ENCODE results near the gene HOXD9.

- TF ChIP-seq, protein P1, sequence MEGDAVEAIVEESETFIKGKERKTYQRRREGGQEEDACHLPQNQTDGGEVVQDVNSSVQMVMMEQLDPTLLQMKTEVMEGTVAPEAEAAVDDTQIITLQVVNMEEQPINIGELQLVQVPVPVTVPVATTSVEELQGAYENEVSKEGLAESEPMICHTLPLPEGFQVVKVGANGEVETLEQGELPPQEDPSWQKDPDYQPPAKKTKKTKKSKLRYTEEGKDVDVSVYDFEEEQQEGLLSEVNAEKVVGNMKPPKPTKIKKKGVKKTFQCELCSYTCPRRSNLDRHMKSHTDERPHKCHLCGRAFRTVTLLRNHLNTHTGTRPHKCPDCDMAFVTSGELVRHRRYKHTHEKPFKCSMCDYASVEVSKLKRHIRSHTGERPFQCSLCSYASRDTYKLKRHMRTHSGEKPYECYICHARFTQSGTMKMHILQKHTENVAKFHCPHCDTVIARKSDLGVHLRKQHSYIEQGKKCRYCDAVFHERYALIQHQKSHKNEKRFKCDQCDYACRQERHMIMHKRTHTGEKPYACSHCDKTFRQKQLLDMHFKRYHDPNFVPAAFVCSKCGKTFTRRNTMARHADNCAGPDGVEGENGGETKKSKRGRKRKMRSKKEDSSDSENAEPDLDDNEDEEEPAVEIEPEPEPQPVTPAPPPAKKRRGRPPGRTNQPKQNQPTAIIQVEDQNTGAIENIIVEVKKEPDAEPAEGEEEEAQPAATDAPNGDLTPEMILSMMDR (IDR thresholded peaks at IDR 0.05): no peak
- TF ChIP-seq POLR2A (IDR thresholded peaks at IDR 0.05): no peak
Measured at GRCh38 chr2:176149481-176149938, 27.0 kb downstream of the HOXD9 start.
